Stimulated activated CD4-positive, alpha-beta T cell treated with anti-CD3 and anti-CD28 coated beads, Interleukin-4, amount 100 ng/mL, for 4 hours (primary cell): ENCODE results near the gene ETV1.

Experiments used
- DNase-seq, 2 experiments: peaks; one replicate each; pipeline ENCODE4 v3.0.0-alpha.2; 2020

The ETV1 gene

GRCh38 chr7:13986208-13986607 is 3.3 kb downstream of the ETV1 start:
- DNase-seq = no peak

- DNase-seq = no peak
These were observed 4.4 kb downstream of the ETV1 start for GRCh38 chr7:13984831-13985685.

- DNase-seq = no peak
These were observed 5.4 kb downstream of the ETV1 start for GRCh38 chr7:13984061-13984460.

GRCh38 chr7:13982940-13983677 is 6.4 kb downstream of the ETV1 start:
- DNase-seq = no peak

GRCh38 chr7:13981070-13981469 is 8.4 kb downstream of the ETV1 start:
- no peak for DNase-seq

GRCh38 chr7:13980474-13980873 is 9.0 kb downstream of the ETV1 start:
- no peak for DNase-seq

GRCh38 chr7:13979671-13980435 is 9.6 kb downstream of the ETV1 start:
- no peak for DNase-seq

GRCh38 chr7:13976594-13976993 is 12.9 kb downstream of the ETV1 start:
- no peak for DNase-seq

GRCh38 chr7:13965077-13965476 is 24.4 kb downstream of the ETV1 start:
- DNase-seq = no peak

GRCh38 chr7:13963925-13964324 is 25.5 kb downstream of the ETV1 start:
- DNase-seq = no peak

- no peak for DNase-seq
These were observed 34.0 kb downstream of the ETV1 start for GRCh38 chr7:13955494-13955893.

- DNase-seq = no peak
These were observed 36.1 kb downstream of the ETV1 start for GRCh38 chr7:13953368-13953767.

- no peak for DNase-seq
These were observed 36.5 kb downstream of the ETV1 start for GRCh38 chr7:13952921-13953320.

GRCh38 chr7:13949939-13950338 is 39.5 kb downstream of the ETV1 start:
- no peak for DNase-seq

GRCh38 chr7:13949445-13949844 is 40.0 kb downstream of the ETV1 start:
- DNase-seq = no peak

GRCh38 chr7:13948019-13948801 is 41.3 kb downstream of the ETV1 start:
- DNase-seq = no peak

- DNase-seq = no peak
These were observed 41.9 kb downstream of the ETV1 start for GRCh38 chr7:13947535-13947934.

- no peak for DNase-seq
These were observed 43.3 kb downstream of the ETV1 start for GRCh38 chr7:13946181-13946580.

GRCh38 chr7:13945670-13946069 is 43.8 kb downstream of the ETV1 start:
- DNase-seq = no peak

GRCh38 chr7:13933536-13933935 is 55.9 kb downstream of the ETV1 start:
- no peak for DNase-seq

GRCh38 chr7:13933091-13933490 is 56.4 kb downstream of the ETV1 start:
- no peak for DNase-seq

- DNase-seq = no peak
These were observed 57.3 kb downstream of the ETV1 start for GRCh38 chr7:13932131-13932530.

- DNase-seq = no peak
These were observed 68.4 kb downstream of the ETV1 start for GRCh38 chr7:13921062-13921461.
